GM12892 (cell line): ENCODE data around the gene TRIM58.

Source experiments
- POLR2A ChIP-seq: IDR thresholded peaks from 2 replicates; pipeline ENCODE4 v1.6.1; 2011; ENCODE audit warnings: low read depth, low read length, control low read depth
- POLR2AphosphoS5 ChIP-seq: IDR thresholded peaks from 2 replicates; pipeline ENCODE4 v1.6.1; 2011; ENCODE audit warnings: low read depth, low read length, control low read depth
- TAF1 ChIP-seq: IDR thresholded peaks from 2 replicates; pipeline ENCODE4 v1.6.1; 2011; ENCODE audit warnings: low read depth, mild to moderate bottlenecking, control low read depth, low read length, borderline replicate concordance

DNA sequence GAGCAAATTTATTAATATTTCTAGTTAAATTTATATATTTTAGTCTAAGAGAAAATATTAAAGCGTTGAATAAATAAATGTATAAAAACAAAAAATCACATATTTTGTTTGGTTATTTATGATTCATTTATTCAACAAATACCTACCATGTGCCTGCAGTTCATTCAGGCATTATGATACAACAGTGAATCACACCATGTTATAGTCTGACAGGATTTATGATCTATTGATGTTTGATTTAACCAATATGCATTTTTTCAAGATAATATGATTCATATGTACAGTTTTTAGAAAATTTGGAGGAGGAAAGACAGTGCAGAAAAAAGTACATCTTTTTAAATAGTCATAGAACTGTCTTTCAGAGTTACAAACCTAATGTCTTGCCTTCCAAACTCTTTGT is 7.4 kb upstream of the TRIM58 start:
- no peak for TF ChIP-seq POLR2A
- TF ChIP-seq POLR2AphosphoS5, result no peak
- TF ChIP-seq TAF1, result no peak
